HEK293 (cell line): ENCODE results near the gene CXCL16.
A peak's percentile ranks its signal among the peaks of the same experiment; 100 is the strongest.

Experiments used
- SP2 ChIP-seq: fragments of 450-650 bp; formaldehyde crosslinking; IDR thresholded peaks from 2 replicates; pipeline ENCODE4 v1.5.1; 2016; ENCODE audit warnings: missing biosample characterization, missing genetic modification characterization
- SP3 ChIP-seq: fragments of 450-650 bp; formaldehyde crosslinking; IDR thresholded peaks from 2 replicates; pipeline ENCODE4 v1.5.1; 2016; ENCODE audit warnings: missing biosample characterization, missing genetic modification characterization
- ZBTB7A ChIP-seq: fragments of 450-650 bp; formaldehyde crosslinking; IDR thresholded peaks from 2 replicates; pipeline ENCODE4 v1.5.1; 2016; ENCODE audit warnings: low read depth, missing biosample characterization, missing genetic modification characterization
- ZEB2 ChIP-seq: fragments of 450-650 bp; formaldehyde crosslinking; IDR thresholded peaks from 2 replicates; pipeline ENCODE4 v1.5.1; 2016; ENCODE audit warnings: missing biosample characterization, missing genetic modification characterization
- ZFP3 ChIP-seq: fragments of 450-650 bp; formaldehyde crosslinking; IDR thresholded peaks from 2 replicates; pipeline ENCODE4 v1.5.1; 2016; ENCODE audit warnings: low read depth, missing biosample characterization, missing genetic modification characterization
- ZNF140 ChIP-seq: fragments of 450-650 bp; formaldehyde crosslinking; IDR thresholded peaks from 2 replicates; pipeline ENCODE4 v1.5.1; 2016; ENCODE audit warnings: missing biosample characterization, missing genetic modification characterization
- ZNF169 ChIP-seq: fragments of 450-650 bp; formaldehyde crosslinking; IDR thresholded peaks from 2 replicates; pipeline ENCODE4 v1.5.1; 2016; ENCODE audit warnings: missing biosample characterization, missing genetic modification characterization
- ZNF175 ChIP-seq: fragments of 450-650 bp; formaldehyde crosslinking; IDR thresholded peaks from 2 replicates; pipeline ENCODE4 v1.5.1; 2016; ENCODE audit warnings: missing biosample characterization, missing genetic modification characterization
- ZNF248 ChIP-seq: fragments of 450-650 bp; formaldehyde crosslinking; IDR thresholded peaks from 2 replicates; pipeline ENCODE4 v1.5.1; 2017; ENCODE audit warnings: missing biosample characterization, missing genetic modification characterization
- ZNF335 ChIP-seq: fragments of 450-650 bp; formaldehyde crosslinking; conservative IDR thresholded peaks from 2 replicates; pipeline ENCODE4 v1.5.1; 2016; ENCODE audit warnings: missing biosample characterization, missing genetic modification characterization
- ZNF404 ChIP-seq: fragments of 450-650 bp; formaldehyde crosslinking; IDR thresholded peaks from 2 replicates; pipeline ENCODE4 v1.5.1; 2017; ENCODE audit warnings: missing biosample characterization, missing genetic modification characterization
- ZNF596 ChIP-seq: fragments of 450-650 bp; IDR thresholded peaks from 2 replicates; pipeline ENCODE4 v1.5.0; 2018; ENCODE audit warnings: missing biosample characterization, mild to moderate bottlenecking, missing genetic modification characterization, moderate library complexity
- ZNF785 ChIP-seq: fragments of 450-650 bp; formaldehyde crosslinking; IDR thresholded peaks from 2 replicates; pipeline ENCODE4 v1.5.1; 2016; ENCODE audit warnings: missing biosample characterization, missing genetic modification characterization
- ZNF830 ChIP-seq: fragments of 450-650 bp; IDR thresholded peaks from 2 replicates; pipeline ENCODE4 v1.5.0; 2018; ENCODE audit warnings: missing biosample characterization, missing genetic modification characterization, low read depth, mild to moderate bottlenecking, moderate library complexity
- TF ChIP-seq, protein P1 (sequence below): fragments of 450-650 bp; formaldehyde crosslinking; IDR thresholded peaks from 2 replicates; pipeline ENCODE4 v1.5.1; 2016; ENCODE audit warnings: missing biosample characterization, missing genetic modification characterization, borderline replicate concordance
- TF ChIP-seq, protein P2 (sequence below): fragments of 450-650 bp; formaldehyde crosslinking; IDR thresholded peaks from 2 replicates; pipeline ENCODE4 v1.5.1; 2016; ENCODE audit warnings: missing biosample characterization, missing genetic modification characterization
- TF ChIP-seq, protein P3 (sequence below): fragments of 450-650 bp; formaldehyde crosslinking; IDR thresholded peaks from 2 replicates; pipeline ENCODE4 v1.5.1; 2016; ENCODE audit warnings: missing biosample characterization, missing genetic modification characterization
- TF ChIP-seq, protein P4 (sequence below): fragments of 450-650 bp; formaldehyde crosslinking; IDR thresholded peaks from 2 replicates; pipeline ENCODE4 v1.5.1; 2016; ENCODE audit warnings: missing biosample characterization, missing genetic modification characterization
- TF ChIP-seq, protein P5 (sequence below): fragments of 450-650 bp; formaldehyde crosslinking; IDR thresholded peaks from 2 replicates; pipeline ENCODE4; 2016; ENCODE audit warnings: missing biosample characterization, missing genetic modification characterization
- TF ChIP-seq, protein P6 (sequence below): fragments of 450-650 bp; formaldehyde crosslinking; IDR thresholded peaks from 2 replicates; pipeline ENCODE4 v1.5.1; 2016; ENCODE audit warnings: missing biosample characterization, missing genetic modification characterization

The CXCL16 gene

DNA sequence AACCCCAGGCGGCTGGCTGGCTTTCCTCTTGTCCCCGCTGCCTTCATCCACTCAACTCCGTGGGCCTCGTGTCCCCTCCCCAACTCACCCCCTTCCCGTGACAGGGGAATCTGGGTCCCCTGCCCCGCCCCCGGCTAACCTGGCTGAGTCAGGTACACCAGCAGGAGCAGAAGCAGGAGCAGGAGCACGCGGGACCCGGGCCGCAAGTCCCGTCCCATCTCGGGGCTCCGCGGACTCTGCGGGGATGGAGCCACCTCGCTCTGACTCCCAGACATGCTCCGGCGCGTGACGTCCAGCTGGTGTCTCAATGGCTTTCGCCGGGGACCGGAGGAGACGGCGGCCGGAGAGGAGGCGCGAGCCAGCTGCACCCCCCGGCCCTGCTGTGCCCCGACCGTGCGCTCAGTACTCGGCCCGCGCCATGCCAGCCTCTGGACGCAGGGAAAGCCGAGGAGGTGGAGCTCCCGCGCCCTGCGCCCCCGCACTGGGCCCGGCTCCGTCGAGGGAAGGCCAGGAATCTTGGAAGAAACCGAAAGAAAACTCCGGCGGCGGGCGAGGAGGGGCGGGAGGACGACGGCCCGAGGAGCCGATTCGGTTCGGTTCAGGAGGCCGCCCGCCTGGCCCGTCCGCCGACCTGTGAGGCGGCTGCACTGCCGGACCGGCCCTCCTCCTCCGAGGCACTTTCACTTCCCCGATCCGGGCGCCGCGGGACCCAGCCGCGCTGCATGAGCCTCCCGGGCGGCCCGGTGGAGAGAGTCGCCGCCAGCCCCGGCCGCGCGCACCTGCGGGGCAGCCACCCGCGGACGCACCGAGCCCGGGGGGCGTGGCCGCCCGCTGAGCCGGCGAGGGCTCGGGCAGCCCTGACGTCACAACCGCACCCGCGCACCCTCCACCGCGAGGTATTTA lies at the start of gene CXCL16, which contains the start of gene ZMYND15 (continued):
- TF ChIP-seq, protein P1, sequence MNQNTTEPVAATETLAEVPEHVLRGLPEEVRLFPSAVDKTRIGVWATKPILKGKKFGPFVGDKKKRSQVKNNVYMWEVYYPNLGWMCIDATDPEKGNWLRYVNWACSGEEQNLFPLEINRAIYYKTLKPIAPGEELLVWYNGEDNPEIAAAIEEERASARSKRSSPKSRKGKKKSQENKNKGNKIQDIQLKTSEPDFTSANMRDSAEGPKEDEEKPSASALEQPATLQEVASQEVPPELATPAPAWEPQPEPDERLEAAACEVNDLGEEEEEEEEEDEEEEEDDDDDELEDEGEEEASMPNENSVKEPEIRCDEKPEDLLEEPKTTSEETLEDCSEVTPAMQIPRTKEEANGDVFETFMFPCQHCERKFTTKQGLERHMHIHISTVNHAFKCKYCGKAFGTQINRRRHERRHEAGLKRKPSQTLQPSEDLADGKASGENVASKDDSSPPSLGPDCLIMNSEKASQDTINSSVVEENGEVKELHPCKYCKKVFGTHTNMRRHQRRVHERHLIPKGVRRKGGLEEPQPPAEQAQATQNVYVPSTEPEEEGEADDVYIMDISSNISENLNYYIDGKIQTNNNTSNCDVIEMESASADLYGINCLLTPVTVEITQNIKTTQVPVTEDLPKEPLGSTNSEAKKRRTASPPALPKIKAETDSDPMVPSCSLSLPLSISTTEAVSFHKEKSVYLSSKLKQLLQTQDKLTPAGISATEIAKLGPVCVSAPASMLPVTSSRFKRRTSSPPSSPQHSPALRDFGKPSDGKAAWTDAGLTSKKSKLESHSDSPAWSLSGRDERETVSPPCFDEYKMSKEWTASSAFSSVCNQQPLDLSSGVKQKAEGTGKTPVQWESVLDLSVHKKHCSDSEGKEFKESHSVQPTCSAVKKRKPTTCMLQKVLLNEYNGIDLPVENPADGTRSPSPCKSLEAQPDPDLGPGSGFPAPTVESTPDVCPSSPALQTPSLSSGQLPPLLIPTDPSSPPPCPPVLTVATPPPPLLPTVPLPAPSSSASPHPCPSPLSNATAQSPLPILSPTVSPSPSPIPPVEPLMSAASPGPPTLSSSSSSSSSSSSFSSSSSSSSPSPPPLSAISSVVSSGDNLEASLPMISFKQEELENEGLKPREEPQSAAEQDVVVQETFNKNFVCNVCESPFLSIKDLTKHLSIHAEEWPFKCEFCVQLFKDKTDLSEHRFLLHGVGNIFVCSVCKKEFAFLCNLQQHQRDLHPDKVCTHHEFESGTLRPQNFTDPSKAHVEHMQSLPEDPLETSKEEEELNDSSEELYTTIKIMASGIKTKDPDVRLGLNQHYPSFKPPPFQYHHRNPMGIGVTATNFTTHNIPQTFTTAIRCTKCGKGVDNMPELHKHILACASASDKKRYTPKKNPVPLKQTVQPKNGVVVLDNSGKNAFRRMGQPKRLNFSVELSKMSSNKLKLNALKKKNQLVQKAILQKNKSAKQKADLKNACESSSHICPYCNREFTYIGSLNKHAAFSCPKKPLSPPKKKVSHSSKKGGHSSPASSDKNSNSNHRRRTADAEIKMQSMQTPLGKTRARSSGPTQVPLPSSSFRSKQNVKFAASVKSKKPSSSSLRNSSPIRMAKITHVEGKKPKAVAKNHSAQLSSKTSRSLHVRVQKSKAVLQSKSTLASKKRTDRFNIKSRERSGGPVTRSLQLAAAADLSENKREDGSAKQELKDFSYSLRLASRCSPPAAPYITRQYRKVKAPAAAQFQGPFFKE (tag by site-specific recombination) = no peak
- TF ChIP-seq ZNF785 (tag by site-specific recombination) = no peak
- no peak for TF ChIP-seq ZFP3 (tag by site-specific recombination)
- TF ChIP-seq ZEB2 = peak; percentile 42; the same call in 1 of the 2 replicates
- TF ChIP-seq ZNF248 (tag by site-specific recombination) = no peak
- no peak for TF ChIP-seq ZNF140 (tag by site-specific recombination)
- TF ChIP-seq ZNF335 (tag by site-specific recombination) = peak; percentile 70
- no peak for TF ChIP-seq ZBTB7A (tag by site-specific recombination)
- TF ChIP-seq SP2 (tag by site-specific recombination) = peak; percentile 33; the same call in 1 of the 2 replicates
- no peak for TF ChIP-seq ZNF830
- TF ChIP-seq, protein P2, sequence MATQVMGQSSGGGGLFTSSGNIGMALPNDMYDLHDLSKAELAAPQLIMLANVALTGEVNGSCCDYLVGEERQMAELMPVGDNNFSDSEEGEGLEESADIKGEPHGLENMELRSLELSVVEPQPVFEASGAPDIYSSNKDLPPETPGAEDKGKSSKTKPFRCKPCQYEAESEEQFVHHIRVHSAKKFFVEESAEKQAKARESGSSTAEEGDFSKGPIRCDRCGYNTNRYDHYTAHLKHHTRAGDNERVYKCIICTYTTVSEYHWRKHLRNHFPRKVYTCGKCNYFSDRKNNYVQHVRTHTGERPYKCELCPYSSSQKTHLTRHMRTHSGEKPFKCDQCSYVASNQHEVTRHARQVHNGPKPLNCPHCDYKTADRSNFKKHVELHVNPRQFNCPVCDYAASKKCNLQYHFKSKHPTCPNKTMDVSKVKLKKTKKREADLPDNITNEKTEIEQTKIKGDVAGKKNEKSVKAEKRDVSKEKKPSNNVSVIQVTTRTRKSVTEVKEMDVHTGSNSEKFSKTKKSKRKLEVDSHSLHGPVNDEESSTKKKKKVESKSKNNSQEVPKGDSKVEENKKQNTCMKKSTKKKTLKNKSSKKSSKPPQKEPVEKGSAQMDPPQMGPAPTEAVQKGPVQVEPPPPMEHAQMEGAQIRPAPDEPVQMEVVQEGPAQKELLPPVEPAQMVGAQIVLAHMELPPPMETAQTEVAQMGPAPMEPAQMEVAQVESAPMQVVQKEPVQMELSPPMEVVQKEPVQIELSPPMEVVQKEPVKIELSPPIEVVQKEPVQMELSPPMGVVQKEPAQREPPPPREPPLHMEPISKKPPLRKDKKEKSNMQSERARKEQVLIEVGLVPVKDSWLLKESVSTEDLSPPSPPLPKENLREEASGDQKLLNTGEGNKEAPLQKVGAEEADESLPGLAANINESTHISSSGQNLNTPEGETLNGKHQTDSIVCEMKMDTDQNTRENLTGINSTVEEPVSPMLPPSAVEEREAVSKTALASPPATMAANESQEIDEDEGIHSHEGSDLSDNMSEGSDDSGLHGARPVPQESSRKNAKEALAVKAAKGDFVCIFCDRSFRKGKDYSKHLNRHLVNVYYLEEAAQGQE (tag by site-specific recombination) = no peak
- TF ChIP-seq ZNF404 (tag by site-specific recombination) = no peak
- no peak for TF ChIP-seq ZNF596 (tag by site-specific recombination)
- TF ChIP-seq, protein P3, sequence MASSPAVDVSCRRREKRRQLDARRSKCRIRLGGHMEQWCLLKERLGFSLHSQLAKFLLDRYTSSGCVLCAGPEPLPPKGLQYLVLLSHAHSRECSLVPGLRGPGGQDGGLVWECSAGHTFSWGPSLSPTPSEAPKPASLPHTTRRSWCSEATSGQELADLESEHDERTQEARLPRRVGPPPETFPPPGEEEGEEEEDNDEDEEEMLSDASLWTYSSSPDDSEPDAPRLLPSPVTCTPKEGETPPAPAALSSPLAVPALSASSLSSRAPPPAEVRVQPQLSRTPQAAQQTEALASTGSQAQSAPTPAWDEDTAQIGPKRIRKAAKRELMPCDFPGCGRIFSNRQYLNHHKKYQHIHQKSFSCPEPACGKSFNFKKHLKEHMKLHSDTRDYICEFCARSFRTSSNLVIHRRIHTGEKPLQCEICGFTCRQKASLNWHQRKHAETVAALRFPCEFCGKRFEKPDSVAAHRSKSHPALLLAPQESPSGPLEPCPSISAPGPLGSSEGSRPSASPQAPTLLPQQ (tag by site-specific recombination) = no peak
- TF ChIP-seq ZNF169 (tag by site-specific recombination) = no peak
- TF ChIP-seq ZNF175 (tag by site-specific recombination) = no peak
- TF ChIP-seq, protein P4, sequence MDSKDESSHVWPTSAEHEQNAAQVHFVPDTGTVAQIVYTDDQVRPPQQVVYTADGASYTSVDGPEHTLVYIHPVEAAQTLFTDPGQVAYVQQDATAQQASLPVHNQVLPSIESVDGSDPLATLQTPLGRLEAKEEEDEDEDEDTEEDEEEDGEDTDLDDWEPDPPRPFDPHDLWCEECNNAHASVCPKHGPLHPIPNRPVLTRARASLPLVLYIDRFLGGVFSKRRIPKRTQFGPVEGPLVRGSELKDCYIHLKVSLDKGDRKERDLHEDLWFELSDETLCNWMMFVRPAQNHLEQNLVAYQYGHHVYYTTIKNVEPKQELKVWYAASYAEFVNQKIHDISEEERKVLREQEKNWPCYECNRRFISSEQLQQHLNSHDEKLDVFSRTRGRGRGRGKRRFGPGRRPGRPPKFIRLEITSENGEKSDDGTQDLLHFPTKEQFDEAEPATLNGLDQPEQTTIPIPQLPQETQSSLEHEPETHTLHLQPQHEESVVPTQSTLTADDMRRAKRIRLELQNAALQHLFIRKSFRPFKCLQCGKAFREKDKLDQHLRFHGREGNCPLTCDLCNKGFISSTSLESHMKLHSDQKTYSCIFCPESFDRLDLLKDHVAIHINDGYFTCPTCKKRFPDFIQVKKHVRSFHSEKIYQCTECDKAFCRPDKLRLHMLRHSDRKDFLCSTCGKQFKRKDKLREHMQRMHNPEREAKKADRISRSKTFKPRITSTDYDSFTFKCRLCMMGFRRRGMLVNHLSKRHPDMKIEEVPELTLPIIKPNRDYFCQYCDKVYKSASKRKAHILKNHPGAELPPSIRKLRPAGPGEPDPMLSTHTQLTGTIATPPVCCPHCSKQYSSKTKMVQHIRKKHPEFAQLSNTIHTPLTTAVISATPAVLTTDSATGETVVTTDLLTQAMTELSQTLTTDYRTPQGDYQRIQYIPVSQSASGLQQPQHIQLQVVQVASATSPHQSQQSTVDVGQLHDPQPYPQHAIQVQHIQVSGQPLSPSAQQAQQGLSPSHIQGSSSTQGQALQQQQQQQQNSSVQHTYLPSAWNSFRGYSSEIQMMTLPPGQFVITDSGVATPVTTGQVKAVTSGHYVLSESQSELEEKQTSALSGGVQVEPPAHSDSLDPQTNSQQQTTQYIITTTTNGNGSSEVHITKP = no peak; the same call in 1 of the 2 replicates
- TF ChIP-seq, protein P5, sequence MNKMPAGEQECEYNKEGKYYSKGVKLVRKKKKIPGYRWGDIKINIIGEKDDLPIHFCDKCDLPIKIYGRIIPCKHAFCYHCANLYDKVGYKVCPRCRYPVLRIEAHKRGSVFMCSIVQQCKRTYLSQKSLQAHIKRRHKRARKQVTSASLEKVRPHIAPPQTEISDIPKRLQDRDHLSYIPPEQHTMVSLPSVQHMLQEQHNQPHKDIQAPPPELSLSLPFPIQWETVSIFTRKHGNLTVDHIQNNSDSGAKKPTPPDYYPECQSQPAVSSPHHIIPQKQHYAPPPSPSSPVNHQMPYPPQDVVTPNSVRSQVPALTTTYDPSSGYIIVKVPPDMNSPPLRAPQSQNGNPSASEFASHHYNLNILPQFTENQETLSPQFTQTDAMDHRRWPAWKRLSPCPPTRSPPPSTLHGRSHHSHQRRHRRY (tag by site-specific recombination) = no peak
- TF ChIP-seq, protein P6, sequence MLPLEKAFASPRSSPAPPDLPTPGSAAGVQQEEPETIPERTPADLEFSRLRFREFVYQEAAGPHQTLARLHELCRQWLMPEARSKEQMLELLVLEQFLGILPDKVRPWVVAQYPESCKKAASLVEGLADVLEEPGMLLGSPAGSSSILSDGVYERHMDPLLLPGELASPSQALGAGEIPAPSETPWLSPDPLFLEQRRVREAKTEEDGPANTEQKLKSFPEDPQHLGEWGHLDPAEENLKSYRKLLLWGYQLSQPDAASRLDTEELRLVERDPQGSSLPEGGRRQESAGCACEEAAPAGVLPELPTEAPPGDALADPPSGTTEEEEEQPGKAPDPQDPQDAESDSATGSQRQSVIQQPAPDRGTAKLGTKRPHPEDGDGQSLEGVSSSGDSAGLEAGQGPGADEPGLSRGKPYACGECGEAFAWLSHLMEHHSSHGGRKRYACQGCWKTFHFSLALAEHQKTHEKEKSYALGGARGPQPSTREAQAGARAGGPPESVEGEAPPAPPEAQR = no peak
- TF ChIP-seq SP3 (tag by site-specific recombination) = 0 out of 2 replicates have a peak, but pooled peaks have one; percentile 2
